Fibroblast of skin of scalp (primary cell): Measurements from ENCODE around the gene SCMH1.
"Not testable (repeated sequence)": the region's sequence is repeated elsewhere in the genome, so short reads cannot be mapped to it uniquely, and the experiment has no call there.

Experiments used
- DNase-seq: peaks from one replicate; pipeline ENCODE4 v3.0.0-alpha.2; 2013

The SCMH1 gene

DNA sequence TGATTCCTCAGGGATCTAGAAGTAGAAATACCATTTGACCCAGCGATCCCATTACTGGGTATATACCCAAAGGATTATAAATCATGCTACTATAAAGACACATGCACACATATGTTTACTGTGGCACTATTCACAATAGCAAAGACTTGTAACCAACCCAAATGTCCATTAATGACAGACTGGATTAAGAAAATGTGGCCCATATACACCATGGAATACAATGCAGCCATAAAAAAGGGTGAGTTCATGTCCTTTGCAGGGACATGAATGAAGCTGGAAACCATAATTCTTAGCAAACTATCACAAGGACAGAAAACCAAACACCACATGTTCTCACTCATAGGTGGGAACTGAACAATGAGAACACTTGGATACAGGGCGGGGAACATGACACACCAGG is 30.5 kb downstream of the SCMH1 start:
- not testable (repeated sequence) for DNase-seq

DNA sequence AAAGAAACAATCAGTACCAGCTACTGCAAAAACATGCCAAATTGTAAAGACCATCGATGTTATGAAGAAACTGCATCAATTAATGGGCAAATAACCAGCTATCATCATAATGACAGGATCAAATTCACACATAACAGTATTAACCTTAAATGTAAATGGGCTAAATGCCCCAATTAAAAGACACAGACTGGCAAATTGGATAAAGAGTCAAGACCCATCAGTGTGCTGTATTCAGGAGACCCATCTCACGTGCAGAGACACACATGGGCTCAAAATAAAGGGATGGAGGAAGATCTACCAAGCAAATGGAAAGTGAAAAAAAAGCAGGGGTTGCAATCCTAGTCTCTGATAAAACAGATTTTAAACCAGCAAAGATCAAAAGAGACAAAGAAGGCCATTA is 35.1 kb downstream of the SCMH1 start:
- not testable (repeated sequence) for DNase-seq

DNA sequence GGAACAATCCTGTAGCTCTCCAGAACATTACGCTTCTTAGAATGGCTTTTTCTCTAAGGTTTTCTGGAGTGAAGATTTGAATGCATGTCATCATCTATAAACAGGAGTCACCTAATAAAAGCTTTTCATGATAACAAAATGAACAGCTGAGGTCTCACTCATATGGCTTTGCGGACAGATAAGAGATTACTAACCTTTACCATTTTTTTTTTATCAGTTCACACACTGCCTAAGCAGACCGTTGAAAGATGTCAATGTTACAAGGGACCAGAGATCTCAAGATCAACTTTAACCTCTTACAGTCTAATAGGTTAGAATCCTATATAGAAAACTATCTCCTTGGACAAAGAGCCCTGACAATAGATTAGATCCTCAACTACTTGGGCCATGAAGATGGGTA is 41.4 kb downstream of the SCMH1 start:
- DNase-seq = no peak

DNA sequence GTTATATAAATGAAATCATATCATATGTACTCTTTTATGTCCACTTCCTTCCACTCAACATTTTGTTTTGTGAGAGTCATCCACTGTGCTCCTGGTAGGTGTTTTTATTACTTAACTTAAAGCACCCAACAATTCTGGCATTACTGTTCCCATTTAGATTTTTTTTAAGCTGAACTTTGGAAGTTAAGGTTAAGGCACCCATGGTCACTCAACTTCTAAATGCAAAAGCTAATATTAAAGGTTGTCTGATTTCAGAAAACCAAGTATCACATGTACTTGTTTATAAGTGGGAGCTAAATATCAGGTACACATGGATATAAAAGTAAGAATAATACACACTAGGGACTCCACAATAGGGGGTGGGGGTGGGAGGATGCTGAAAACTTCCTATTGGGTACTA is 42.7 kb downstream of the SCMH1 start:
- DNase-seq = no peak

DNA sequence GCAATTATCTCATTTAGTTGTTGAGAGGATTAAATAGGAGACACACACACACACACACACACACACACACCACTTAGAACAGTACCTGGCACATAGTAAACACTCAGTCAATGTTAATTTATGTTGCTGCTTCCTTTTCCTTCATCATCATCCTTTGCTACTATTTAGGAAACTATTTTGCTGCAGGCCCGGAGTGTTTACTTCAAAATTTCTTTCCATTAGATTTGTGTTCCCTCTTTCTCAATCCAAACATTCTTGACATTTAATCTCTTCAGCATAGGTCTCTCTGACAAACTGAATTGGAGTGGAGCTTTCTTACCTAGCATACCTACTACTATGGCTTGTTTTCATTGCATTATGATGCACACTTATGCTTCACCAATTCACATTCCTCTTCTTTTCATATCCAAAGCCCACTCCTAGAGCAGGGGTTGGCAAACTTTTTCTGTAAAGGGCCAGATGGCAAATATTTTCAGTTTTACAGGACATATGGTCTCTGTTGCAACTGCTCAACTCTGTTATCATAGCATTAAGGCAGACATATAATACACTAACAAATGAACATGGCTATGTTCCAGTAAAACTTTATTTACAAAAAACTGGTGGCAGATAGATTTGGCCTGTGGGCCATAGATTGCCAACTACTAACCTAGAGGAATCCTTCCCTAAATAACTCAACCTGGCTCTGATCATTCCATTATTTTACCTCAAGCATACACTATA is 49.5 kb downstream of the SCMH1 start:
- no peak for DNase-seq

DNA sequence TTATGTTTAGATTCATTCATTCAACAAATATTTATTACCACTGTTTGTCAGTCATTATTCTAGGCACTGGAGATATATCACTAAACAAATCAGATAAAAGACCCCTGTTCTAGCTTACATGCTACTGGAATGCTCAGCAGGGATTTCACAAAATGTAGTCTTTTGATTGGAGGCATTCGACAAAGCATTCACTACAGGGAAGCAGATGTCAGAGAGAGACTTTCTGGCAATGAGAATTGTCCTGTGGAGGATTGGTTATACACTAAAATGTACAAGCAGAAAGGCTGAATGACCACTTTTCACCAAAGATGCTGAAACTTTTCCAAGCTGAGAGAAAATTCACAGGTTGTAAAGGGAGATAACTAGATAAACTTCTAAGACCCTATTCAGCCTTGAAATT is 57.7 kb downstream of the SCMH1 start:
- no peak for DNase-seq

DNA sequence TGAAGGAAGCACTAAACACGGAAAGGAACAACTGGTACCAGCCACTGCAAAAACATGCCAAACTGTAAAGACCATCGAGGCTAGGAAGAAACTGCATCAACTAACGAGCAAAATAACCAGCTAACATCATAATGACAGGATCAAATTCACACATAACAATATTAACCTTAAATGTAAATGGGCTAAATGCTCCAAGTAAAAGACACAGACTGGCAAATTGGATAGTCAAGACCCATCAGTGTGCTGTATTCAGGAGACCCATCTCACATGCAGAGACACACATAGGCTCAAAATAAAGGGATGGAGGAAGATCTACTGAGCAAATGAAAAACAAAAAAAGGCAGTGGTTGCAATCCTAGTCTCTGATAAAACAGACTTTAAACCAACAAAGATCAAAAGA is 63.9 kb downstream of the SCMH1 start:
- DNase-seq = not testable (repeated sequence)

DNA sequence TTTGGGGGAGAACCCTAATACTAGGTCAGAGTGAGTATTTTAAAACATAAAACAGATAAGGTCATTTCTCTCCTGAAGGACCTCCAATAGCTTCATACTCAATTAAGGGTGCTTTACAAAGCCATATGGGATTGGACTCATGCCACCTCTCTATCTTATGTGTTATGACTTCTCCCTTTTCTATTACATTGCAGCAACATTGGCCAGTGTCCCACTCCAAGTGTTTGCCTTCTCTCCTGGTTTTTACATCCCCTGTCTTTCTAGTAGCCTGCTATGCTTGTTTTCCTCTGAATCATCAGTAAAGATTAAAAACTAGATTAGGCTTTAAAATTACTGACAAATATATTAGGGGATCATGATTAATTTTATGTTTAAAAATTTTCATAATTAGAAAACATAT is 66.6 kb downstream of the SCMH1 start:
- DNase-seq = peak; percentile 22

DNA sequence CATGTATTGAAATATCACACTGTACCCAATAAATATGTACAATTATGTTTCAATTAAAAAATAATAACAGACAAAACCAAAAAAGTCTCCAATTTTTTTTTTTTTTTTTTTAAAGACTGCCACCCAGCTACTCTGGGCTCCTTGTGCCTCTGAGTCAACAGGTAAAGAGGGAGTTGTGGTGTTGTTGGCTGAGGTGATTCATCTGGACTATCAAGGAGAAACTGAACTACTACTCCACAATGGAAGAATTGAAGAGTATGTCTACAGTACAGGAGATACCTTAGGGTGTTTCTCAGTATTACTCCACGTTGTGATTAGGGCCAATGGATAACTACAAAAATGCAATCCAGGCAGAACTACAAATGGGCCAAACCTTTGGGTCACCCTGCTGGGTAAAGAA is 67.9 kb downstream of the SCMH1 start:
- DNase-seq = no peak

DNA sequence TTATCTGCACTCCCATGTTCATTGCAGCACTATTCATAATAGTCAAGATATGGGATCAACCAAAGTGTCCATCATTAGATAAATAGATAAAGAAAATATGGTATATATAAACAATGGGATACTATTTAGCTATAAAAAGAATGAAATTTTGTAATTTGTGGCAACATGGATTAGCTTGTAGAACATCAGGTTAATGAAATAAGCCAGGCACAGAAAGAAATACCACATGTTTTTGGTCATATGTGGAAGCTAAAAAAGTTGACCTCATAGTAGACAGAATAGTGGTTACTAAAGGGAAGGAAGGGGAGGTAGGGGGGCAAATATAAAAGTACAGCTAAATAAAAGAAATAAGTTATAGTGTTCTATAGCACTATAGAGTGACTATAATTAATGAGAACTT is 68.5 kb downstream of the SCMH1 start:
- no peak for DNase-seq

DNA sequence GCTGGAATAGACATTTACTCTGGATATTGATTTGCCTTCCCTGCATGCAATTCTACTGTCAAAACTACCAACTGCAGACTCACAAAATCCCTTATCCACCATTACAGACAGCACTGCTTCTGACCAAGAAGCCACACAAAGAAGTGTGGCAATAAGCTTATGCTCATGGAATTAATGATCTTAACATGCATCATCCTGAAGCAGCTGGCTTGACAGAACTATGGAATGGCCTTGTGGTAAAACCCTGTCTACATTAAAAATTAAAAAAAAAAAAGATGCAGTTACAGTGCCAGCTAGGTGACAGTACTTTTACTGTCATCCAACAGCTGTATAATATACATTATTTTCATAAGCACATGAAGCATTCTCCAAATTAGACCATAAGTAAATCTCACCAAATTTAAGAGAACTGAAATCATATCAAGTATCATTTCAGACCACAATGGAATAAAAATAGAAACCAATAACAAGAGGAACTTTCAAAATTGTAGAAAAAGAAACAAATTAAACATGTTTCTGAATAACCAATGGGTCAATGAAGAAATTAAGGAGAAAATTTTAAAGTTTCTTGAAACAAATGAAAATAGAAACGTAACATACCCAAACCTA is 70.7 kb downstream of the SCMH1 start:
- no peak for DNase-seq

DNA sequence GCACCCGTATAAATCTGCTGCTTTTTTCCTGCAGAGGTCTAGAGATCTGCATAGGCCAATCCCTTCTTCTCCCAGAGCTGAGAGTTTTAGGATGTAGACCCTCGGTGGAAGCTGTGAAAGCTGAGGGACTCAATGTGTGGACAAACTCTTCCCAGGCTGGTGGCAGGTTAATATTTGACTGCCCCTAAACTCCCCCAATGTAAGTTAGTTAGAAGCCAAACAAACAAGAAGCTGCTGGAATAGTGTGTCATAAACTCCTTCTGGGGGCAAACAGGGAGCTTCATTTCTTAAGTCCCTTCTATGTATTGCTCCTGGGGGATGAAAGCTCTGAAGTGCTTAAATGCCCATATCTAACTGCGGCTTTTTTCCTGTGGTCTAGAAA is 72.3 kb downstream of the SCMH1 start:
- no peak for DNase-seq

DNA sequence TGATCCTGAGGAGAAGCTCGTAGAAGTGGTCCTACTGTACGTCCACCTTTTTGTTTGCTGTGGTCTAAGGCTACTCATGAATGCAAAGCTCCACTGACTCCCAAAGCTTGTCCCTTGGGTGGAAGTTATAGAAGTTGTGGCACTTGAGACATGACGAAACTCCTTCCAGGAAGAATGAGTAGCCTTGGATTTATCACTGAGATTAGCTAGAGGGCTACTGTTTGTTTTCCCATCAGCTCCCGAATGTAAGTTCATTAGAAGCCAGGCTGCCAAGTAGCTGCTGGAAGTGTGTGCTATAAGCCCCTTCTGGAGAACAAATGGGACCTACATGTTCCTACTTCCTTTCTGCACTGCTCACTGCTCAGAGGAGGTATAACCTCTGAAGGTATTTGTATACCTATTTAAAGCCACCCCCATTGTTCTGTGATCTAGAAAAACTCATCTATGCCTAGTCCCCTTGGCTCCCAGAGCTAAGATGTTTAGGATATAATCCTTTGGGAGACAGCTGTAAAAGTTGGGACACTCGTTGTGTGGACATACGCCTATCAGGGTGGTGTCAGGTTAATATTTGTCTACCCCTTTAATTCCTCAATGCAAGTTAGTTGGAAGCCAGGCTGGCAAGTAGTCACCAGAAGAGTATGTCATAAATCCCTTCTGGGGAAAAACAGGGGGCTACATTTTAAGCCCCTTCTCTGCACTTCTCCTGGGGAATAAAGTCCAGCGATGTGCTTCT is 72.9 kb downstream of the SCMH1 start:
- no peak for DNase-seq

DNA sequence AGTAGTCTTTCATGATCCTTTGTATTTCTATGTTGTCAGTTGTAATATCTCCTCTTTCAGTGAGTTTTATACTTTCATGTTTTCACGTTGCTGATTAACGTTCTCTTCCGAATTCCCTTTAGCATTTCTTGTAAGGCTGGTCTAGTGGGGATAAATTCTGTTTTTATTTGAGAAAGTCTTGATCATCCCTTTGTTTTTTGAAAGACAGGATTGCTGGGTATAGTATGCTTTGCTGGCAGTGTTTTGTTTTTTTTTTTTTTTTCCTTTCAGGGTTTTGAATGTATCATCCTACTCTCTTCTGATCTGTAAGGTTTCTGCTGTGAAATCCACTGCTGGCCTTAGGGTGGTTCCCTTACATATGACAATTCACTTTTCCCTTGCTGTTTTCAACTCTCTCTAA is 74.4 kb downstream of the SCMH1 start:
- no peak for DNase-seq

DNA sequence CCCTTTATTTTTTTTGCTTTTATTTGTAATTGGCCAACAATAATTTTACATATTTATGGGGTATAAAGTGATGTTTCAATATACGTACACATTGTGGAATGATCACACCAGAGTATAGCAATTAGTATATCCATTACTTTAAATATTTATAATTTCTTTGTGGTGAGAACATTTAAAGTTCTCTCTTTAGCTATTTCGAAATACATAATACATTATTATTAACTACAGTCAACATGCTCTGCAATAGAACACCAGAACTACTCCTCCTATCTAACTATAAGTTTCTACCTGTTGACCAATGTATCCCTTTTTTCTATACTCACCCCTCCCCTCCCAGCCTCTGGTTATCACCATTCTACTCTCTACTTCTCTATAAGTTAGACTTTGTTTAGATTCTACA is 77.4 kb downstream of the SCMH1 start:
- no peak for DNase-seq

DNA sequence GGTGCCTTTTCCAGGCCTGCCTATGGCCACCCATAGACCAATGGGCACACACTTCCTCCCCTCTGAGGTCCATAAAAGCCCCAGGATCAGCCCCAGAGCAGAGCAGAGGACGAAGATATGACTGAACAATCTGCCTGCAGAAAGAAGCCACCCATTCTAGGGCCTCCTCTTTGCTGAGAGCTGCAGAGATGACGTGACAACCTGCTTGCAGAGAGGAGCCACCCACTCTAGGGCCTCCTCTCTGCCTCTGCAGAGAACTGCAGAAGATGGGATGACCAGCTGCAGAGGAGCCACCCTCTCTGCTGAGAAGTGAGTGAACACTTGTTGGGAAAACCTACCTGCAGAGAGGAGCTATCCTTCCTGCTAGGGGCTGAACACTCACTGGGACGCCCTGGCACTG is 79.7 kb downstream of the SCMH1 start:
- no peak for DNase-seq

DNA sequence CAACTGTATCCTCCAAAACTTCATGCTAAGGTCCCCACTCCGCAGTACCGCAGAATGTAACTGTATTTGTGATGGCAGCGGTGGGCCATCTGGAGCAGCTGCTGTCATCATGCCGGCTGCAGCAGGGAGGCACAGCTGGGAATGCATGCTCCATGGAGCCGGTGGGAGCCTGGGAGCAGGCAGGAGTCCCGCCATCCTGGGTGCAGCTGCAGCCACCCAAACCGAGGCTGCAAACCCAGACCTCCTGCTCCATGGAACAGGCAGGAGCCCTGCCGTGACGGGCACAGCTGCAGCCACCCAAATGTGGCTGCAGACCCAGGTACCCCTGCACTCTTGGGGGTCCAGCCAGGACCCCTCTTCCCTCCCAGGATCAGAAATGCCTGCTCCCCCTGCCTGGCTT is 80.3 kb downstream of the SCMH1 start:
- no peak for DNase-seq

DNA sequence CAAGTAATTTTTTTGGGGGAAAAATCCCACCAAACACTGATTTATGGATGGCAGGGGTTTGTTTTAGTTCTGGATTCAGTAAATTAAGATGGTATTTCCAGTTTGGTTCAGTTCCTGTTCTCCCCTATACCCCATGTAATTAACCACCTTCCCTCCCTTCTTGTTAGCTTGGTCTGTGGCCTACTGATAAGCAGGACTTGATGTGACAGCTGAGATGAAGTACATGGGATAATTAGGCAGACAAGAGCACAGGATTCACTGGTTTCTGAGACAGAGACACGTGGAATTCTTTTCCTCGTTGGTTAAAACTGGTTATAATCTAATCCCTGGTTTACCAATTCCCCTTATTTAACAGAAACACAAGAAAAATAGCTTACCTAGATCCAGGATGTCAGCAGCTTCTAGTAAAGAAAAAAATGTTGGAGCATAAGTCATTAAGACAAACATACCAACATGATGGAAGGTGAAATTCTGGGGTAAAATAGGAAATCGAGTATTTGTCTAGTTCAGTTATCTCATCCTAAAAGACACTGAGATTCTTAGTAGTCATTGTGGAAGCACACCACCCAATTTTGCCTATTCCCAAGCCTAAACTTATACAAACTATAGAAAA is 81.5 kb downstream of the SCMH1 start:
- DNase-seq = no peak

DNA sequence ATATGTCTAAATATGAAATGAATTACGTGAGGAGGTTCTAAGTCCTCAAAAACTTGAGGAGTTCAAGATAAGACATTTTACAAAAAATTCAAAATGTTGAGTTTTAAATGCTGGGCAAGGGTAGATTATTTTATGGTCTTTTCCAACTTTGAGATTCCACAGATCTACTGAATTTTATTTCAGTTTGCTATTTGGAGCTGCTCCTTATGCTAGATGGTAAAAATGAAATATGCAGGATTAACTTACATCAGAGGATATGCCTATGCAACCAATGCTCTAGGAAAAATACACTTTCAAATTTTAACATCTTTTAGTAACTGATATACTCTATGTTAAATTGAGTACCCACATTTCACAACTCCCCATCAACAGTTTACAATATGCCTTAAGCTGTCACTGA is 83.1 kb downstream of the SCMH1 start:
- no peak for DNase-seq

DNA sequence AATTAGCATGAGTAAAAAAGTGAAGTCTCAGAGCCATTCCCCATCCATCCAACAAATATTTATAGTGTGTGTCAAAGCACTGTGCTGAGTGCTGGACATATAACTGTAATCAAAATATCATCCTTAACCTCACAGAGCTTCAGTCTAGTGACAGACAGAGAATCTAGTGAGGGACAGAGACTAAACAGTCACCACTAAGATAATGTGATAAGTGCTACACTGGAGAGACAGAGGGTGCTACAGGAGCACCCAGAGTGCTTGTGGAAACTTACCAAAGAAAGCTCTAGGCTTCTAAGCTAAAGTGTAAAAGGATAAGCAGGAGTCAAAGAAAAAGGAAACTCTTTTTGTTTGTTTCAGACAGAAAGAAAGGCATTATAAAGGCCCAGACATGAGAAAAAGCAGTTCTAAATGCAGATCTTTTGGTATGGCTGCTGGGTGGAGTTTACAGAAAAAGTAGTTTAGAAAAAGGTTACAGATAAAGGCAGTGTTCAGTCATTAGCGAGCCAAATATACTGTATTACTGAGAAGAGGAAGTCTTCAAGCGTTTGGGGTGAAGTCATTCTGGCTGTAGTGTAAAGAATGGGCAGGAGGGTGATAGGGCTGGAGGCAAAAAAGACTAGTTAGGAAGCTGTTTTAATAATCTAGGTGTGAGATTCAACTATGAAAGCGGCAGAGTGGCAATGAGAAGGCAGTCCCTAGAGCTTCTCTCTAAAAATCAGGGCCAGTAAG is 83.8 kb downstream of the SCMH1 start:
- DNase-seq = no peak

DNA sequence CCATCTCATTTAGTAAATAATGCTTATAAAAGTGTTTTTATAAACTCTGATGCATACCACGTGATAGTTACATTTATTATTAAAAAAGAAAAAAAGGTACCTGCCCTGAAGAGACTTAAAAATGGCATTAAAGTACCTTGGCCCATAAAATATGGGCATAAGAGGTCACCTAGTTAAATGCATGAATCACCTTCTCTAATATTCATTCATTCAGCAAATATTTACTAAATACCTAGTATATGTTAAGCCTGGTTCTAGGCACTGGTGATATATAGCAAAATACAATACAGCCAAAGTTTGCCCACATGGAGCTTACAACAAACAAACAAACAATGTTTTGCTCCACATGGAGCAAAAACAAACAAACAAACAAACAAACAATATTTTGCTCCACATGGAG is 87.0 kb downstream of the SCMH1 start:
- no peak for DNase-seq

DNA sequence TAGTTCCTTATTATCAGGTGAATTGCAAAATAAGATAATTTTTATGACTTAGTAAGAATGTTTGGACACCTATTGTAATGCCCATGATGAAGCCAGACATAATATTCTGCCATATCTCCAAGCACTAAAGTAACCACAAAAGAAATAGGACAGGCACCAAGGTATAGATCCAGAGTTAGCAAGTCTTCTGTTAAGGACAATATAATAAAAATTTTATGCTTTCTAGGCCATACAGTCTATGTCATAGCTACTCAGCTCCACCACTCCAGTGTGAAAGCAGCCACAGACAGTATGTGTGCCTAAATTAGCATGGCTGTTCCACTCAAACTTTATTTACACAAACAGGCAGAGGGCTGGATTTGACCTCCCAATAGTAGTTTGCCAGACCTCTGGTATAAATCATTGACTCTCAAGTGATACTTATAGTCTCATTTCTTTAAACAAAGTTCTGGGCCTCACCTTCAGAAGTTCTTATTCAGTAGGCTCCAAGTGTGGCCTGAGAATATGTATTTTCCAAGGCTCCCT is 88.3 kb downstream of the SCMH1 start:
- no peak for DNase-seq

DNA sequence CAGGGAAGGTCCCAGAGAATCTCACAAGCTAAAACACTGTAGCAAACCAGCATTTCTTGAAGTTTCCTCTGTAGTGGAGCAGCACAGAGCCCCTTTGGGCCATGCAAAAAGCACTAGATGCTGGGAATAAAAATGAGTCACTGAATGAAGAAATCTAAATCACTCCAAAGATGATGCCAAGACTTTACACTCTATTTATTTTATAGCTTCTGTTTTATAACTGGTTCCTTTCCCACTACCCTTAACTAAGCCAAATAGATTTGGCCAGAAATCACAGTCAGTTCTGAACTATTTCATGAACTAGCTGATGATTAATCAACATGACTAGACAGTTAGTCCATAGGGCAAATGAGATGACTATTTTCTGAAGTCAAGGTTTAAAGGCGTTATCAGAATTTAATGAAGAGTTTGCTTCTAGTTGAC is 89.5 kb downstream of the SCMH1 start:
- peak; percentile 96 for DNase-seq
